ENCODE results near the gene GAL.

DNA sequence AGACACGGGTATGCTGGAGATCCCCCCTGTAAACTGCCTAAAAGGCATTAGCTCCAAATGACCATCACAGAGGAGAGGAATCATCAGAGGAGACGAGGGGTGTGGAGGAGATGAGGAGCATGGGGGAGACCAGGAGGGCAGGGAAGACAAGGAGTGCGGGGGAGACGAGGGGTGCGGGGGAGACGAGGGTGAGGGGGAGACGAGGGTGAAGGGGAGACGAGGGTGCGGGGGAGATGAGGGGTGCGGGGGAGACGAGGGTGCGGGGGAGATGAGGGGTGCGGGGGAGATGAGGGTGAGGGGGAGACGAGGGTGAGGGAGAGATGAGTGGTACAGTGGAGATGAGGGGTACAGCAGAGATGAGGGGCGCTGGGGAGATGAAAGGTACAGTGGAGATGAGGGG, 17.5 kb upstream of the GAL start:
- TF ChIP-seq, protein P1, sequence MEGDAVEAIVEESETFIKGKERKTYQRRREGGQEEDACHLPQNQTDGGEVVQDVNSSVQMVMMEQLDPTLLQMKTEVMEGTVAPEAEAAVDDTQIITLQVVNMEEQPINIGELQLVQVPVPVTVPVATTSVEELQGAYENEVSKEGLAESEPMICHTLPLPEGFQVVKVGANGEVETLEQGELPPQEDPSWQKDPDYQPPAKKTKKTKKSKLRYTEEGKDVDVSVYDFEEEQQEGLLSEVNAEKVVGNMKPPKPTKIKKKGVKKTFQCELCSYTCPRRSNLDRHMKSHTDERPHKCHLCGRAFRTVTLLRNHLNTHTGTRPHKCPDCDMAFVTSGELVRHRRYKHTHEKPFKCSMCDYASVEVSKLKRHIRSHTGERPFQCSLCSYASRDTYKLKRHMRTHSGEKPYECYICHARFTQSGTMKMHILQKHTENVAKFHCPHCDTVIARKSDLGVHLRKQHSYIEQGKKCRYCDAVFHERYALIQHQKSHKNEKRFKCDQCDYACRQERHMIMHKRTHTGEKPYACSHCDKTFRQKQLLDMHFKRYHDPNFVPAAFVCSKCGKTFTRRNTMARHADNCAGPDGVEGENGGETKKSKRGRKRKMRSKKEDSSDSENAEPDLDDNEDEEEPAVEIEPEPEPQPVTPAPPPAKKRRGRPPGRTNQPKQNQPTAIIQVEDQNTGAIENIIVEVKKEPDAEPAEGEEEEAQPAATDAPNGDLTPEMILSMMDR (IDR thresholded peaks at IDR 0.05), result no peak
- TF ChIP-seq POLR2A (IDR thresholded peaks at IDR 0.05), result no peak
